Chondrocyte (in vitro differentiated cells): ENCODE results near the gene GPR17. TPM values are rescaled to one million over a fixed set of nuclear protein-coding genes. Genes with fewer than 3 reads are reported as not detected.

Experiments used
- DNase-seq: peaks from one replicate; pipeline ENCODE4 v3.0.0; 2021; ENCODE audit warnings: mixed read lengths, low spot score
- H3K27ac Mint-ChIP-seq: one replicate; pipeline ENCODE4 v1.8.0; 2021; ENCODE audit warnings: mild to moderate bottlenecking, moderate library complexity, mixed read lengths; ENCODE audit not compliant: unreplicated experiment
- H3K27me3 Mint-ChIP-seq: 2 replicates; pipeline ENCODE4 v1.8.0; 2021; ENCODE audit warnings: low read depth, mixed read lengths
- H3K36me3 Mint-ChIP-seq: 2 replicates; pipeline ENCODE4 v1.8.0; 2021; ENCODE audit warnings: low read depth, mixed read lengths
- H3K4me1 Mint-ChIP-seq: 2 replicates; pipeline ENCODE4 v1.8.0; 2021; ENCODE audit warnings: low read depth, mild to moderate bottlenecking, mixed read lengths
- H3K4me3 Mint-ChIP-seq: one replicate; pipeline ENCODE4 v1.8.0; 2021; ENCODE audit warnings: mild to moderate bottlenecking, moderate library complexity, mixed read lengths; ENCODE audit not compliant: unreplicated experiment
- H3K9me3 Mint-ChIP-seq: 2 replicates; pipeline ENCODE4 v1.8.0; 2021; ENCODE audit warnings: low read depth, mixed read lengths
- total RNA-seq: library from RNA; stranded (reverse); gene quantifications from 3 replicates; pipeline ENCODE4 v1.2.1, GENCODE V29; 2021
- TF ChIP-seq, protein P1 (sequence below): fragments of 200-600 bp; sonication (generic); IDR thresholded peaks from 2 replicates; pipeline ENCODE4 v1.5.0; 2021; ENCODE audit warnings: antibody characterized with exemption, mild to moderate bottlenecking, moderate library complexity

The GPR17 gene
- total RNA-seq, 1 donor from 2014 or later, result not detected

DNA sequence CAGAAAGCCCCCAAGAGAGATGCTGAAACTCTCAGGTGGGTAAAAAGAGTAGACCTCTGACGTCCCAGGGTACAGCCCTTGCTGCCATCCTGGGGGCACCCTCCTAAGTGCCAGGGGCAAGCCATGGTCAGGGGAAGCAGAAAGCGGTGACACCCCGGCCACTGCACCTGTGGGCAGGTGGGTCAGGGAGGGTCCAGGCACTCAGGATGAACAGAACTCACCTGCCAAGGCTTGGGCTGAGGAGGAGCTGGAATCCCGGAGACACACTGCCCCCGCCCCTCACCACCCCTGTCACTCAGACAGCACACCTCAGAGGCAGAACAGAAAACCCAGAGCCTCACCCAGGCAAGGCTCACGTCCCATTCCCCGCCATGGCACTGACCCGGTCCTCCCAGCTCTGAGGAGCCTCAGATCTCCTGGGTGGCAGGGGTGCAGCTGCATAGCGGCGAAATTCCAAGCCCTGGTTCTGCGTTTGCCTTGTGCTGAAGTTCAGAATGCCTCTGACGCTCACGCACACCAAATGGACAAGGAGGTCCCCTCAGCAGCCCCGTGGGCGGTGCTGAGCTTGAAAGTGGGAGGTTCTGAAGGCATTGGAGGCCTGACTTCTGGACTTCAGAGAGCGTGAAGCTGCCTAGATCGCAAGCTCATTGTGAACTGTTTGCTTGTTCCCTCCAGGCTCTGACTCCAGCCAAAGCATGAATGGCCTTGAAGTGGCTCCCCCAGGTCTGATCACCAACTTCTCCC lies 4.3 kb downstream of the GPR17 start:
- peaks cover 47% of the 10 kb centered on the region for H3K4me1 Mint-ChIP-seq
- DNase-seq, result no peak
- TF ChIP-seq, protein P1, sequence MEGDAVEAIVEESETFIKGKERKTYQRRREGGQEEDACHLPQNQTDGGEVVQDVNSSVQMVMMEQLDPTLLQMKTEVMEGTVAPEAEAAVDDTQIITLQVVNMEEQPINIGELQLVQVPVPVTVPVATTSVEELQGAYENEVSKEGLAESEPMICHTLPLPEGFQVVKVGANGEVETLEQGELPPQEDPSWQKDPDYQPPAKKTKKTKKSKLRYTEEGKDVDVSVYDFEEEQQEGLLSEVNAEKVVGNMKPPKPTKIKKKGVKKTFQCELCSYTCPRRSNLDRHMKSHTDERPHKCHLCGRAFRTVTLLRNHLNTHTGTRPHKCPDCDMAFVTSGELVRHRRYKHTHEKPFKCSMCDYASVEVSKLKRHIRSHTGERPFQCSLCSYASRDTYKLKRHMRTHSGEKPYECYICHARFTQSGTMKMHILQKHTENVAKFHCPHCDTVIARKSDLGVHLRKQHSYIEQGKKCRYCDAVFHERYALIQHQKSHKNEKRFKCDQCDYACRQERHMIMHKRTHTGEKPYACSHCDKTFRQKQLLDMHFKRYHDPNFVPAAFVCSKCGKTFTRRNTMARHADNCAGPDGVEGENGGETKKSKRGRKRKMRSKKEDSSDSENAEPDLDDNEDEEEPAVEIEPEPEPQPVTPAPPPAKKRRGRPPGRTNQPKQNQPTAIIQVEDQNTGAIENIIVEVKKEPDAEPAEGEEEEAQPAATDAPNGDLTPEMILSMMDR, result peak; percentile 60

DNA sequence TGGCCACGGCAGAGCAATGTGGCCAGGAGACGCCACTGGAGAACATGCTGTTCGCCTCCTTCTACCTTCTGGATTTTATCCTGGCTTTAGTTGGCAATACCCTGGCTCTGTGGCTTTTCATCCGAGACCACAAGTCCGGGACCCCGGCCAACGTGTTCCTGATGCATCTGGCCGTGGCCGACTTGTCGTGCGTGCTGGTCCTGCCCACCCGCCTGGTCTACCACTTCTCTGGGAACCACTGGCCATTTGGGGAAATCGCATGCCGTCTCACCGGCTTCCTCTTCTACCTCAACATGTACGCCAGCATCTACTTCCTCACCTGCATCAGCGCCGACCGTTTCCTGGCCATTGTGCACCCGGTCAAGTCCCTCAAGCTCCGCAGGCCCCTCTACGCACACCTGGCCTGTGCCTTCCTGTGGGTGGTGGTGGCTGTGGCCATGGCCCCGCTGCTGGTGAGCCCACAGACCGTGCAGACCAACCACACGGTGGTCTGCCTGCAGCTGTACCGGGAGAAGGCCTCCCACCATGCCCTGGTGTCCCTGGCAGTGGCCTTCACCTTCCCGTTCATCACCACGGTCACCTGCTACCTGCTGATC lies 4.9 kb downstream of the GPR17 start:
- no peaks in the 10 kb centered on the region for H3K9me3 Mint-ChIP-seq
- TF ChIP-seq, protein P1, result no peak
- H3K4me3 Mint-ChIP-seq, result no peak overlapping the region
- no peak overlapping the region for H3K27ac Mint-ChIP-seq
- DNase-seq, result no peak
- peaks cover 18% of the 10 kb centered on the region for H3K36me3 Mint-ChIP-seq
- H3K4me1 Mint-ChIP-seq, result peaks cover 47% of the 10 kb centered on the region
- no peaks in the 10 kb centered on the region for H3K27me3 Mint-ChIP-seq

More for the DNA sequence above, 4.3 kb downstream of the GPR17 start:
- H3K9me3 Mint-ChIP-seq, result no peaks in the 10 kb centered on the region
- no peaks in the 10 kb centered on the region for H3K27me3 Mint-ChIP-seq
- H3K4me3 Mint-ChIP-seq, result no peak overlapping the region
- no peak overlapping the region for H3K27ac Mint-ChIP-seq
- peaks cover 18% of the 10 kb centered on the region for H3K36me3 Mint-ChIP-seq

DNA sequence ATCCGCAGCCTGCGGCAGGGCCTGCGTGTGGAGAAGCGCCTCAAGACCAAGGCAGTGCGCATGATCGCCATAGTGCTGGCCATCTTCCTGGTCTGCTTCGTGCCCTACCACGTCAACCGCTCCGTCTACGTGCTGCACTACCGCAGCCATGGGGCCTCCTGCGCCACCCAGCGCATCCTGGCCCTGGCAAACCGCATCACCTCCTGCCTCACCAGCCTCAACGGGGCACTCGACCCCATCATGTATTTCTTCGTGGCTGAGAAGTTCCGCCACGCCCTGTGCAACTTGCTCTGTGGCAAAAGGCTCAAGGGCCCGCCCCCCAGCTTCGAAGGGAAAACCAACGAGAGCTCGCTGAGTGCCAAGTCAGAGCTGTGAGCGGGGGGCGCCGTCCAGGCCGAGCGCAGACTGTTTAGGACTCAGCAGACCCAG lies 5.4 kb downstream of the GPR17 start:
- Mint-ChIP-seq H3K4me3 (no peak overlapping the region), H3K4me1 (peaks cover 44% of the 10 kb centered on the region), H3K27me3 (no peaks in the 10 kb centered on the region)

DNA sequence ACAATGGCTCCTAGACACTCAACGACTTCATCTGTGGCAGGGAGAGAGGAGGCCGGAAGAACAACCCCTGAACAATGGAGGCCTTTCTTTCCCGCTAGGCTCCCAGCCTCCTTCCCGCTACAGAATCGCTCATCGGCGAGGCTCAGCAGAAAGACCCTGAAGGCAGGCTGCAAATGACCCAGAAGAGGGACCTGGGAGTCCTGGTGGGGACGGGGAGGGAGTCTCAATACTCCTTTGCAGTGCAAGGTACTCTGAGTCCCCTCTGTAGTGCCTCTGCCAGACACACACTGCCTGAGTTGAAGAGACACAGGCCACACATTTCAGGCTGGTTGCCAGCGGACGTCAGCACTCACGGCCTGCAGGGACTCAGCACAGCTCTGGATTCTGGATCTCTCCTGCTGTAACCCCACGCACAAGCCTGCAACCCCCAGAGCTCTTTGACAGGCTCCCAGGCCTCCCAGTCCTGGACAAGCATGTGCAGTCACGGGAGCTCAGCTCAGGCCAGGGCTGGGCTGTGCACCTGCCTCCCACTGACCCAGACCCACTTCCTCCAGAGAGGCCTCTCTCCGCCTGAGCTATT lies 6.1 kb downstream of the GPR17 start:
- no peak for DNase-seq
- no peaks in the 10 kb centered on the region for H3K9me3 Mint-ChIP-seq
- peaks cover 38% of the 10 kb centered on the region for H3K4me1 Mint-ChIP-seq
- no peak overlapping the region for H3K4me3 Mint-ChIP-seq
- H3K36me3 Mint-ChIP-seq, result peaks cover 18% of the 10 kb centered on the region
- no peak overlapping the region for H3K27ac Mint-ChIP-seq
- no peaks in the 10 kb centered on the region for H3K27me3 Mint-ChIP-seq
- TF ChIP-seq, protein P1, result no peak

More for the DNA sequence above, 5.4 kb downstream of the GPR17 start:
- Mint-ChIP-seq H3K27ac (no peak overlapping the region), H3K9me3 (no peaks in the 10 kb centered on the region), H3K36me3 (peaks cover 18% of the 10 kb centered on the region)
- TF ChIP-seq, protein P1, result no peak
- no peak for DNase-seq

DNA sequence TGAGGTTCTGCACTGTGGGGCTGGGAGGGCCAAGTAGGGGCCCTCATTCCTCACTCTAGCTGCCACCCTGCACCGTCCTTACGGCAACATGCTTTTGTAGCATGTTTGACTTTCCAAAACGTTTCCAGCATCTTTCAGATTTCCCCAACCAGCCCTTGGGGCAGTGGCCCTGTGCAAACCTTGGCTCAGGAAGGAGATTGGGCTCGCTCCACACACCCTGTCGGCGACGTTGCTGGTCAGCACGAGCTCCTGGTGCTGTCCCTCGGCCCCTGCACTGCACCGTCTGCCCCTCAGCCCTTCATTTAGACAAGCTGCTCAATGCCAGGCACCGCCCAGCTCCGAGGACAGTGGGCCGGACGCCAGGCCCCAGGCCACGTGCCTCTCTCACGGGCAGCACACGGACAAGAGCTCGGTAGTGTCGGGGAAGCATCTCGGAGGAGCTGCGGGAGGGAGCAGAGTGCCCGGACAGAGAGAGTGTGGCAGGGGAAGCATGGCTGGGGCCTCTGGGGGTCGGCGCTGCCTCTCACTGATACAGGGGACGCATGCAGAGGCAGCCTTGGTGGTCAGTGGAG lies 6.9 kb downstream of the GPR17 start:
- DNase-seq, result no peak
- Mint-ChIP-seq H3K4me1 (peaks cover 30% of the 10 kb centered on the region), H3K27ac (peak overlapping the region; percentile 22), H3K9me3 (no peaks in the 10 kb centered on the region), H3K36me3 (peaks cover 16% of the 10 kb centered on the region), H3K4me3 (no peak overlapping the region), H3K27me3 (no peaks in the 10 kb centered on the region)
- TF ChIP-seq, protein P1, result no peak
